Testis (tissue), 2 donors: ENCODE data around the gene TMEM208.
A peak's percentile ranks its signal among the peaks of the same experiment; 100 is the strongest.

Experiments
- CTCF ChIP-seq, 3 experiments: fragments of 450-650 bp in 2 of 3; fragments of 200-600 bp in 1 of 3; sonication (generic) in 1 of 3; IDR thresholded peaks; one replicate each; pipeline ENCODE4 v1.5.1; 2016 to 2019; ENCODE audit warnings: antibody characterized with exemption in 3 of 3, mild to moderate bottlenecking in 2 of 3, moderate library complexity in 1 of 3
- POLR2A ChIP-seq: fragments of 450-650 bp; IDR thresholded peaks from one replicate; pipeline ENCODE4 v1.6.1; 2017; ENCODE audit warnings: antibody characterized with exemption, mild to moderate bottlenecking, moderate library complexity

DNA sequence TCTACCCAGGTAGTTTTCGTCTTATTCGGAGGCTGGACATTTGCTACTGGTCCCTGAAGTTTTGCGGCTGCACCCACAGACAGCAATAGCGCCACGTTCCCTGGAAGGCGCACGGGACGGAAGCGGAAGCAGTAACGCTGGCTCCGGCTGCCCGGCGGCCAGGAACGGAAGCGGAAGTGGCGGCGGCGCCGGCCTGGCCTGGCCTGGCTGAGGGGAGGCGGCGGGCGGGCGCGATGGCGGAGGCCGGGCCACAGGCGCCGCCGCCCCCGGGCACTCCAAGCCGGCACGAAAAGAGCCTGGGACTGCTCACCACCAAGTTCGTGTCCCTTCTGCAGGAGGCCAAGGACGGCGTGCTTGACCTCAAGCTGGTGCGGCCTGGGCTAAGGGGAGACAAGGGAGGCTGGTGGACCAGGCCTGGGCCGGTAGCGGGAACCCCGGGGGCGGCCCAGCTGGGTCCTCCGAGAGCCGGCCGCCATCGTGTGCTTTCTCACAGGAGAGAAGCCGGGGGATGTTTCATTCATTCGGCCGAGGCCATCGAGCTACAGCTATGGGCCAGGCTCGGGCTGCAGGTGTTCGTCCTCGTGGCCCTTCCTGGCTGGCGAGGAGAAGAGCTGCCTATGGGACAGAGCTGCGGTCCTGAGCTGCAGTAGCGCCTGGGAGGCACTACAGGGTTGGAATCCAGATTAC is 34.8 kb upstream of the TMEM208 start, which contains the start of gene E2F4:
- TF ChIP-seq CTCF (IDR thresholded peaks at IDR 0.05) (peak in 1 of 3 experiments; percentile 15), POLR2A (no peak)
